Peyer's patch (tissue), 4 donors: Measurements from ENCODE around the gene CEL. TPM values are rescaled to one million over a fixed set of nuclear protein-coding genes. Genes with fewer than 3 reads are reported as not detected.

Experiments used
- DNase-seq, 3 donors: peaks; one replicate each; pipeline ENCODE4 v3.0.0-alpha.2; 2017 to 2019
- H3K27ac ChIP-seq, 4 donors: fragments of 200-600 bp; sonication (generic); one replicate each; pipeline ENCODE4 v1.5.1; 2016 to 2019
- H3K27me3 ChIP-seq, 2 donors: fragments of 200-600 bp; sonication (generic); one replicate each; pipeline ENCODE4 v1.5.1; 2019
- H3K36me3 ChIP-seq, 3 donors: fragments of 200-600 bp; sonication (generic); one replicate each; pipeline ENCODE4 v1.5.1; 2016 to 2019
- H3K4me1 ChIP-seq, 4 donors: fragments of 200-600 bp; sonication (generic); one replicate each; pipeline ENCODE4 v1.5.1; 2016 to 2019
- H3K4me3 ChIP-seq, 4 donors: fragments of 200-600 bp; sonication (generic); 1 replicate in 3 of 4; 2 replicates in 1 of 4; pipeline ENCODE4 v1.5.1; 2016 to 2019; ENCODE audit warnings: mild to moderate bottlenecking in 1 of 4
- H3K9me3 ChIP-seq, 4 donors: fragments of 200-600 bp; sonication (generic); one replicate each; pipeline ENCODE4 v1.5.1; 2016 to 2019; ENCODE audit warnings: mild to moderate bottlenecking in 1 of 4
- POLR2A ChIP-seq, 2 donors: fragments of 450-650 bp; IDR thresholded peaks; one replicate each; pipeline ENCODE4 v1.5.1; 2017; ENCODE audit warnings: antibody characterized with exemption in 2 of 2, mild to moderate bottlenecking in 2 of 2, moderate library complexity in 2 of 2
- total RNA-seq, 4 donors: library from RNA; depleted of rRNA; stranded (reverse); fragments of >200 nt; gene quantifications; one replicate each; pipeline ENCODE4 v1.1.0, GENCODE V29; 2016
- TF ChIP-seq, protein P1 (sequence below), 6 experiments: fragments of 450-650 bp in 4 of 6; fragments of 200-600 bp in 2 of 6; sonication (generic) in 1 of 6; IDR thresholded peaks; one replicate each; pipeline ENCODE4 v1.5.1; 2017 to 2019; ENCODE audit warnings: antibody characterized with exemption in 6 of 6, mild to moderate bottlenecking in 3 of 6, moderate library complexity in 1 of 6

The CEL gene
- total RNA-seq, 4 donors from 2014 or later, result 1.6 to 9.1 (median 5.8) TPM

DNA sequence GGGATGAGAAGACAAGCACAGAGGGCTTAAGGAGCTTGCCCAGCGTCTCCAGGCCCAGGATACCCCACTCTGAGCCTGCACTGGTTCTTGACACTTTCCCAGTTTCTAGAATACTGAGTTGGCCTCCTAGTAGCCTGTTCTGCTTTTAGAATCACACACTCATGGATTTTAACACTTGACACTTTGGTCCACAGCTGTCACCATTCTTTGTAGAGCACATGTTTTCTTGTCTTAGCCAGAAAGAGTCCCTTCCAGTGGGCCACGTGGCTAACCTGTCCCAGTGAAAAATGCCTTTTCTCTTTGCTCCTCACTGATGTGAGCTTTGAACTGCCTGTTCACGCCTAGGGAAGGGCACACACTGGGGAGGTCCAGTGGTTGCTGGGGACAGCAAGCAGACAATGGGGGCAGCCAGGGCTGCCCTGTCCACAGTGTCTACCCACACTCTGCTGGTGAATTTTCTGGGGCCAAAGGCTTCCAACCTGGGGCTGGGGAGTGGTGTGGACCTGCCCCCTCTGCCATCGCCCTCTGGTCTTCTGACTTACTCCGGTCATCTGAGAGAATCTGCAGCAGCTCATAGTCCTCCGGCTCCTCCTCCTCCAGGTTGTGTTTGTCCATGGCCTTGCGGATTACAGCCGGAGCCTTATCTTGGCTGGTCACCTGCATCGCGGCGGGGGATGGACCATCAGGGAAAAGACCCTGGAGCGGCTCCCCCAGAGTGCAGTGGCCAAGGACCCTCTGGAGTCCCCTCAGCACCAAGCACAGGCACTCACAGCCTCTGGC lies 38.1 kb downstream of the CEL start:
- peaks cover 0 to 8% (median 0%) of the 10 kb centered on the region in 4 donors for H3K4me1 ChIP-seq
- H3K36me3 ChIP-seq, result peaks cover 0 to 86% (median 2%) of the 10 kb centered on the region in 3 donors
- TF ChIP-seq, protein P1, sequence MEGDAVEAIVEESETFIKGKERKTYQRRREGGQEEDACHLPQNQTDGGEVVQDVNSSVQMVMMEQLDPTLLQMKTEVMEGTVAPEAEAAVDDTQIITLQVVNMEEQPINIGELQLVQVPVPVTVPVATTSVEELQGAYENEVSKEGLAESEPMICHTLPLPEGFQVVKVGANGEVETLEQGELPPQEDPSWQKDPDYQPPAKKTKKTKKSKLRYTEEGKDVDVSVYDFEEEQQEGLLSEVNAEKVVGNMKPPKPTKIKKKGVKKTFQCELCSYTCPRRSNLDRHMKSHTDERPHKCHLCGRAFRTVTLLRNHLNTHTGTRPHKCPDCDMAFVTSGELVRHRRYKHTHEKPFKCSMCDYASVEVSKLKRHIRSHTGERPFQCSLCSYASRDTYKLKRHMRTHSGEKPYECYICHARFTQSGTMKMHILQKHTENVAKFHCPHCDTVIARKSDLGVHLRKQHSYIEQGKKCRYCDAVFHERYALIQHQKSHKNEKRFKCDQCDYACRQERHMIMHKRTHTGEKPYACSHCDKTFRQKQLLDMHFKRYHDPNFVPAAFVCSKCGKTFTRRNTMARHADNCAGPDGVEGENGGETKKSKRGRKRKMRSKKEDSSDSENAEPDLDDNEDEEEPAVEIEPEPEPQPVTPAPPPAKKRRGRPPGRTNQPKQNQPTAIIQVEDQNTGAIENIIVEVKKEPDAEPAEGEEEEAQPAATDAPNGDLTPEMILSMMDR (IDR thresholded peaks at IDR 0.05), result no peak
- TF ChIP-seq POLR2A (IDR thresholded peaks at IDR 0.05), result no peak

DNA sequence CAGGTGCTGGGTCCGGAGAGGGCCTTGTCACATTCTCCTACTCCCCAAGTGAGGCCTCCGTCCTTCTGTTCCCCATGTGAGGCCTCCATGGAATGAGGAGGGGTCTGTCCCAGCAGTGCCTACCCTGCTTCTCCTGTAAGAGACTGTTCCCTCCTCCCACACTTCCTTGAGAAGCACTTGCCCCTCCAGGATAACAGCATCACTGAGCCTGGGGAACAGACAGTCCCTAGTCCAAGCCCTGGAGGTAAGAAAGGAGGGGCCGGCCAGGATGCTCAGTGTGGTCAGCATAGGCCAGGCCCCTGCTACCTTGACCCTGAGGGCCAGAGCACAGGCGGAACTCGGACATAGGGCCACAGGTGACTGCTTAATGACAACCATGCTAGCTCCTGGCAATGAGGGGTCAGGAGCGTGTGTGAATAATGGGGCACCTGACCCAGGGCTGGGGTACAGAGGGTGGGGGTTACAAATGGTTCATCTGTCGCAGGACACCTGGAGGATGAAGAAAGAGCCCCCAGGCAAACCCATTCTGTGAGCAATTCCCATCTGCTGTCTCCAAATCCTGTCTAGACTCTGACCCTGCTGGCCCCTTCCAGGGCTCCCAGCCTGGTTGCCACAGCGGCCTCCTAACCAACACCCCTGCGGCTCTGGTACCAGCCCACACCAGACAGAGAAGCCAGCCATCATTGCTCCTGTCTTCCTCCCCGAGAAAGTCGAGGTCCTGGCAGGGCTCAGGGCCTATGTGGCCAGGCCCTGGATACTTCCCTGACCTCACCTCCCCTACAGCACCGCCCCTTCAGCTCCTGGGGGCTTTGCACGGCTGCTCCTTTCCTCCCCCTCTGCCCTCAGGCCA lies 39.0 kb downstream of the CEL start:
- peaks cover 0 to 93% (median 2%) of the 10 kb centered on the region in 3 donors for H3K36me3 ChIP-seq
- H3K9me3 ChIP-seq, result peaks cover 0 to 4% (median 0%) of the 10 kb centered on the region in 4 donors
- no peak overlapping the region for H3K4me3 ChIP-seq
- DNase-seq, result peak in 1 of 3 donors; percentile 24
- H3K27ac ChIP-seq, result no peak overlapping the region
- H3K27me3 ChIP-seq, result no peaks in the 10 kb centered on the region
- TF ChIP-seq POLR2A (IDR thresholded peaks at IDR 0.05), result no peak
- TF ChIP-seq, protein P1 (IDR thresholded peaks at IDR 0.05), result no peak
- H3K4me1 ChIP-seq, result peaks cover 0 to 8% (median 0%) of the 10 kb centered on the region in 4 donors

More for the DNA sequence above, 38.1 kb downstream of the CEL start:
- peak in 1 of 3 donors; percentile 43 for DNase-seq
- no peak overlapping the region for H3K27ac ChIP-seq
- H3K4me3 ChIP-seq, result no peak overlapping the region
- peaks cover 0 to 4% (median 0%) of the 10 kb centered on the region in 4 donors for H3K9me3 ChIP-seq
- H3K27me3 ChIP-seq, result no peaks in the 10 kb centered on the region

DNA sequence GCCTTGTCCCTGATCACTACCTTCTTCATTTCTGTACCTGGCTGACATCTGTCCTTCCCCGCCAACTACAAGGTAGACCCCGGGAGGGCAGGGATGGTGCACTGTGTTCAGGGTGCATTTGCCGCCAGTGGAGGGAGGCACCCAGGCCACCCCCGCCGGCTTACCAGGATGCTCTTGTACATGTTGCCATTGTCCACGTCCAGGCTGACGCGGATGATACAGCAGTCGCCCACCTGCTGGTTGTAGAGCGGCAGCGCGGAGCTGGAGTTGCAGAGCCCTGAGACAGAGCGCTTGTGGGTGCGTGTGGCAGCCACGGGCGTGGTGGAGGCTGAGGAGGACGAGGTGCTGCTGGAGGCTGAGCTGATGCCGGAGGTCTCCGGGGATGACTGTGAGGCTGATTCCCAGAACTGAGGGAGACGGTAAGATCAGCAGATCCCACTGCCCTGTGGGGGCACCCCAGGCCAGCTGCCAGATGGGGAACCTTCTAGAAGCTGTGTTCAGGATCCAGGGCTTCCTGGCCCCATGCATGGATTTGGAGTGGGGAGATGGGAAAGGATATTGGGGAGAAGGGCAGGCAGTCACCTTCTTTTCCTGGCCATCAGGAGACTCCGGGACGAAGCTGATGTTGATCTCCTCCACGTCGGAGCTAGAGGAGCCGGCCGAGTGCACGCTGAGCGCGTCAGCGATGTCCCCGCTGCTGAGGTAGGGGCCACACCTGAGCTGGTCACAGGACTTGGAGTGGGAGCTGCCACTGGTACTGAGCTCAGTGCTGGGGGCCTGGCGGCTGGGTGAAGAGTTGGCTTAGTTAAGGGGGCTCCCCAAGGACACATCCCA lies 39.8 kb downstream of the CEL start:
- DNase-seq, result peak in 2 of 3 donors; percentile 43 to 45
- no peak for TF ChIP-seq POLR2A (IDR thresholded peaks at IDR 0.05)
- TF ChIP-seq, protein P1 (IDR thresholded peaks at IDR 0.05), result no peak

DNA sequence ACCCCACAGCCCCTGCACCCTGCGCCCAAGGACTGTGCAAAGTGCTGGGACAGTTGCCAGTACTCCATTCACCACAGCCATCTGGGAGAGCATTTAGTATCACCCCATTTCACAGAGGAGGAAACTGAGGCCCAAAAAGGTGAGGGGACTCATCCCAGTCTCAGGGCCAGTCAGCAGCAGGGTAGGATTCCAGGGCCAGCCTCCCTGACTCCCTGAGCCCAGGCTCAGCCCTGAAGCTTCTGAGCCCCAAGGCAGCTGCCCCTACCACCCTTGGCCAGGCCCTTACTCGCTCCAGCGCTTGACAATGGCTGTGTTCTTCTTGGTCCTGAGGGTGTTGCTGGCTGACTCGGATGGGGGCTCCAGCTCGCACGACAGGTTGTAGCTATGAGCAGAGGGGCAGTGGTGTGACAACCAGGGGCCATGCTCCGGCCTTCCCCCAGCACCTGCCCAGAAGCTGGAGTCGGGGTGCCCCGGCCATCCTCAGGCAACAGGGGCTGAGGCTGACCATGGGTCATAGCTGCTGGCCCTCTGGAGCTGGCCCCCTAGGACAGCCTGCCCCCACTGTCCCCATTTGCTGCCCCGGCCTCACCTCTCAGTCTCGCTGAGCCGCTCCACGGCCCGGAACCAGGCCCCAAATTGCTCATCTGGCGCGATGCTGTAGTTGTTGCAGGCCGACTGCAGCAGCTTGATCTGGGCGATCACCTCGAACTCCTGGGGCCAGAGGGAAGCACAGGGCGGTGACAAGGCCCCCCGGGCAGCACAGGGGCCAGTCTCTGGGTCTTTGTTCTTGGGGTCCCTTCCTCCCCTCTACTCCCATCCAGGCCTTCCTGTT lies 40.6 kb downstream of the CEL start:
- H3K36me3 ChIP-seq, result peaks cover 0 to 96% (median 2%) of the 10 kb centered on the region in 3 donors

More for the DNA sequence above, 39.8 kb downstream of the CEL start:
- H3K27me3 ChIP-seq, result no peaks in the 10 kb centered on the region
- no peak overlapping the region for H3K4me3 ChIP-seq
- H3K27ac ChIP-seq, result no peak overlapping the region
- H3K4me1 ChIP-seq, result peaks cover 0 to 8% (median 0%) of the 10 kb centered on the region in 4 donors
- H3K36me3 ChIP-seq, result peaks cover 0 to 96% (median 2%) of the 10 kb centered on the region in 3 donors
- H3K9me3 ChIP-seq, result no peaks in the 10 kb centered on the region

More for the DNA sequence above, 40.6 kb downstream of the CEL start:
- DNase-seq, result peak in 1 of 3 donors; percentile 42
- peaks cover 0 to 8% (median 0%) of the 10 kb centered on the region in 4 donors for H3K4me1 ChIP-seq
- TF ChIP-seq, protein P1 (IDR thresholded peaks at IDR 0.05), result no peak
- no peak for TF ChIP-seq POLR2A (IDR thresholded peaks at IDR 0.05)
- H3K27me3 ChIP-seq, result no peaks in the 10 kb centered on the region
- no peaks in the 10 kb centered on the region for H3K9me3 ChIP-seq
- H3K27ac ChIP-seq, result peak overlapping the region in 1 of 4 donors; percentile 69
- no peak overlapping the region for H3K4me3 ChIP-seq
